Kidney epithelial cell (primary cell): ENCODE results near the gene IL10RB. TPM values are rescaled to one million over a fixed set of nuclear protein-coding genes. Genes with fewer than 3 reads are reported as not detected.

Experiments
- DNase-seq: peaks from one replicate; pipeline ENCODE4 v3.0.0-alpha.2; 2010; ENCODE audit warnings: low read depth
- H3K27me3 ChIP-seq: 2 replicates; pipeline ENCODE4 v1.6.0; 2011; ENCODE audit warnings: low read length; ENCODE audit not compliant: control insufficient read depth, insufficient read depth
- H3K36me3 ChIP-seq: 2 replicates; pipeline ENCODE4 v1.5.1; 2011; ENCODE audit warnings: low read length; ENCODE audit not compliant: control insufficient read depth, insufficient read depth
- H3K4me3 ChIP-seq: 2 replicates; pipeline ENCODE4 v1.5.1; 2011; ENCODE audit warnings: low read depth, mild to moderate bottlenecking, control low read depth, low read length
- total RNA-seq: library from RNA; depleted of rRNA; stranded (reverse); fragments of >200 nt; gene quantifications from 2 replicates; pipeline ENCODE4 v1.2.3, GENCODE V29; 2015
- TF ChIP-seq, protein P1 (sequence below): IDR thresholded peaks from 2 replicates; pipeline ENCODE4 v1.5.1; 2011; ENCODE audit warnings: mild to moderate bottlenecking, moderate library complexity, low read length, control low read depth, inconsistent platforms; ENCODE audit not compliant: insufficient read depth, poor library complexity, severe bottlenecking

Gene IL10RB
- total RNA-seq, 1 donor from 2014 or later = 13.9 TPM

DNA sequence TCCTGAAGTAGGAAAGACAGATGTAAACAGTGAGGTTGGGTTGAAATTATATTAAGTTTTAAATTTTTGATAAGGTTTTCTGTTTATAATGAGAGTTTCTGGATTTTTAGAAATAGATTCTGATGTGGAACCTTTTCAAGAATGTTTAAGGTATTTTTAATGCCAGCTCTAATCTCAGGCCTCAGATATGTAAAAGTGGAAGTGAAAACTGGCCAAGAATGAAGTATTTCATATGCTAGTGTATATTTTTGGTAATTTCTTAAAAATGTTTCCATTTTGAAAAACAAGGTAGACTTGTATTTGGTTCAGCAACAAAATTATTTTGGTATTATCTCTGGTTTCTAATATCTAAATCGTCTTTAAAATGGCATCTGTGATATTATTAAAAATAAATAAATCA is 73.0 kb downstream of the IL10RB start:
- no peak for DNase-seq
- Histone ChIP-seq H3K4me3 (no peak overlapping the region), H3K36me3 (no peaks in the 10 kb centered on the region), H3K27me3 (no peaks in the 10 kb centered on the region)
- TF ChIP-seq, protein P1, sequence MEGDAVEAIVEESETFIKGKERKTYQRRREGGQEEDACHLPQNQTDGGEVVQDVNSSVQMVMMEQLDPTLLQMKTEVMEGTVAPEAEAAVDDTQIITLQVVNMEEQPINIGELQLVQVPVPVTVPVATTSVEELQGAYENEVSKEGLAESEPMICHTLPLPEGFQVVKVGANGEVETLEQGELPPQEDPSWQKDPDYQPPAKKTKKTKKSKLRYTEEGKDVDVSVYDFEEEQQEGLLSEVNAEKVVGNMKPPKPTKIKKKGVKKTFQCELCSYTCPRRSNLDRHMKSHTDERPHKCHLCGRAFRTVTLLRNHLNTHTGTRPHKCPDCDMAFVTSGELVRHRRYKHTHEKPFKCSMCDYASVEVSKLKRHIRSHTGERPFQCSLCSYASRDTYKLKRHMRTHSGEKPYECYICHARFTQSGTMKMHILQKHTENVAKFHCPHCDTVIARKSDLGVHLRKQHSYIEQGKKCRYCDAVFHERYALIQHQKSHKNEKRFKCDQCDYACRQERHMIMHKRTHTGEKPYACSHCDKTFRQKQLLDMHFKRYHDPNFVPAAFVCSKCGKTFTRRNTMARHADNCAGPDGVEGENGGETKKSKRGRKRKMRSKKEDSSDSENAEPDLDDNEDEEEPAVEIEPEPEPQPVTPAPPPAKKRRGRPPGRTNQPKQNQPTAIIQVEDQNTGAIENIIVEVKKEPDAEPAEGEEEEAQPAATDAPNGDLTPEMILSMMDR = no peak

DNA sequence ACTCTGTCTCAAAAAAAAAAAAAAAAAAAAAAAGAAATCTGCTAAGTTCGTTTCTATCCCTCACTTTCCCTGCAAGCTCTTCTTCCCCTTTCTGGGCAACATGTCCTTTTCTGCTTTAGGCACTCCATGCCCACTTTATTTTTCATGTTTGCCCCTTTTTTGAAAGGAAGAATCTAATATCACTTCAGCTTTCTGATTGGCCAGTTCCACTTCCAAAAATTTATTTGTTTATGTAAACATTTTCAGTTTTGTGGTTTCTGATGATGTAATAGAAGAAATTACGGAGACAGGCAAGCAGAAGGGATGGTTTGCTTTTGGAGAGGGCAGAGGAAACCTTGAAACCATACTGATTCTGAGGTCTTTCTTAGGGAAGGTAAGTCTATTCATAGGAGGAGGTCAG is 73.8 kb downstream of the IL10RB start:
- TF ChIP-seq, protein P1 = no peak
- Histone ChIP-seq H3K36me3 (no peaks in the 10 kb centered on the region), H3K4me3 (no peak overlapping the region), H3K27me3 (no peaks in the 10 kb centered on the region)
- no peak for DNase-seq

DNA sequence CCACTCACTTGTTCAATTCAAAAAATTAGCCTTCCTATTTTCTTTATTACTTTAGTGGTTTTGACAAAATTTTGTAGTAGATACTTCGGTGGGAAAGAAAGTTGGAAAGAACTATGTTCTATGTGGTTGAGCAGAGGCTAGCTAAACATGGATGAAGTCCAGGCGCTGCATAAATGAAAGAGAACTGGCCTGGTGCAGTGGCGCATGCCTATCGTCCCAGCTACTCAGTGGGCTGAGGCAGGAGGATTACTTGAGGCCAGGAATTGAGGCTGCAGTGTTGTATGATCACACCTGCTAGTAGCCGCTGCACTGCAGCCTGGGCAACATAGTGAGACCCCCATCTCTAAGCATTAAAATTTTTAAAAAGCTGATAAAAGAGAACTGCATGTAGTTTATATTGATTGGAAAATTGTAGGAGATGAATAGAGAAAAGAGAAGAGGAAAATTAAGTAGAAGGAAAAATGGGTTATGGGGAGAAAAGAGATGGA is 79.6 kb downstream of the IL10RB start:
- no peak for DNase-seq
- no peaks in the 10 kb centered on the region for H3K36me3 ChIP-seq
- no peak overlapping the region for H3K4me3 ChIP-seq
- TF ChIP-seq, protein P1 = no peak
- H3K27me3 ChIP-seq = no peaks in the 10 kb centered on the region

Other genes with a start within 250 kb of the IL10RB start
- gene OLIG2, start 240.4 kb upstream of the IL10RB start, total RNA-seq = not detected in 2 replicates
- not detected in 2 replicates for gene OLIG1, start 196.2 kb upstream of the IL10RB start, total RNA-seq
- gene IFNAR2, start 36.4 kb upstream of the IL10RB start, total RNA-seq = 16.4 and 23.6 TPM in 2 replicates
- gene IFNAR1, start 58.6 kb downstream of the IL10RB start, total RNA-seq = 18.7 and 20.9 TPM in 2 replicates
- gene IFNGR2, start 137.0 kb downstream of the IL10RB start, total RNA-seq = 64.1 and 66.5 TPM in 2 replicates
- 29.4 and 32.0 TPM in 2 replicates for gene TMEM50B, start 213.6 kb downstream of the IL10RB start, total RNA-seq
- 2.4 and 3.1 TPM in 2 replicates for gene DNAJC28, start 225.3 kb downstream of the IL10RB start, total RNA-seq